NCI-H526 (cell line): ENCODE data around the gene KCTD8.

Experiments
- DNase-seq, 2 experiments: peaks; one replicate each; lab custom pipeline; 2025; lab: John Stamatoyannopoulos, UW

KCTD8 gene

GRCh38 chr4:44448521-44449461, at the start of gene KCTD8:
Gene KCTD8 (minus strand): TSS chr4:44448809.
- peak; percentile 11 to 90 for DNase-seq

GRCh38 chr4:44494810-44495701, 46.4 kb upstream of the KCTD8 start:
- DNase-seq: no peak

DNA sequence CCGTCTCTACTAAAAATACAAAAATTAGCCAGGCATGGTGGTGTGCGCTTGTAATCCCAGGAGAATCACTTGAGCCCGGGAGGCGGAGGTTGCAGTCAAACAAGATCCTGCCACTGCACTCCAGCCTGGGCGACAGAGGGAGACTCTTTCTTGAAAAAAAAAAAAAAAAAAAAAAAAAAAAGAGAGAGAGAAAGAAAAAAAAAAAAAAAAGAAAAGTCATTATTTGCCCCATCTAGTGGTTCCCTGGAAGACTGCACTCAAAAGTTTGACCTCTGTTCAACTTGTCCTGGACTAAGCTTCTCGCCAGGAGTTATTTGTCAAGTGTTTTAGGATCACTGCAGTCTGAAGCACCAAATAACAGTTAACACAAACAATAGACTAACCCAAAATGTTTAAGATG, 45.3 kb upstream of the KCTD8 start:
- peak in 1 of 2 experiments; percentile 9 for DNase-seq

DNA sequence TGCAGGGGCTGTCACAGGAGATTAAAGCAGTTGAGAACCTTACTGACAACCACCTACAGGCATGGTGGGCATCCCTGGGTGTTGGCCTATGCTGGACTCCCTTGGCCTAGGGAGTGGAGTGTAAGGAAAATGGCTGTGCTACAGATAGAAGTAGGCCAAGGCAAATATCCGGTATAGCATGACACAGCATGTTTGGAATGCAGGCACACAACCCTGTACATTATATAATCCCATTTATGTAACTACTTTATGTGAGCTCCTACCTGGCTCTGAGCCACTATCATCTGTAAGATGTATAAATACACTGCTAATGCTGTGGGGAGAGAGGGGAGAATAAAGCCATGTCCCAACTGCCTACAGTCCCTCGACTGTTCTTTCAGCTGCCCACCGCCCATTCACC, 38.7 kb upstream of the KCTD8 start:
- no peak for DNase-seq

DNA sequence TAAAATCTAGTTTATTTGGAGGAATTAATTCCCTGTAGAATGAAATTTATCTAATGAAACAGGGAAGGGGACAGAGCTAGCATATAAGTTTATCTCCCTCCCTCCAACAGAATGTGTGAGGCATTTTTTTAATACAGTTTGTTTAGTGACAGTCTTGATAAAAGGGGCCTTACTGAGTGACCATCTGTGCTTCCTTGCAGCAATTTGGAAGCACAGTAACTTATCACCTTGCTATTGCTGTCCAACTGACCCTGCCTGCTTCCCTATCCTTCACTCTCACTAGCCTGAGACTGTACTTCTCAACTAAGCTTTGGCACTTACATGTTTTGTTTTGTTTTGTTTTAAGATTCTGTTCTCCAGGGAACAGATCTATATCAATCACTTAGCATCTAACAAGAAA, 31.1 kb upstream of the KCTD8 start:
- no peak for DNase-seq

- DNase-seq: no peak
Observed at GRCh38 chr4:44462259-44462658, 13.7 kb upstream of the KCTD8 start.

GRCh38 chr4:44447563-44448504, 775 bp downstream of the KCTD8 start:
- DNase-seq: no peak

- no peak for DNase-seq
Observed at GRCh38 chr4:44446801-44447562, 1.6 kb downstream of the KCTD8 start.

DNA sequence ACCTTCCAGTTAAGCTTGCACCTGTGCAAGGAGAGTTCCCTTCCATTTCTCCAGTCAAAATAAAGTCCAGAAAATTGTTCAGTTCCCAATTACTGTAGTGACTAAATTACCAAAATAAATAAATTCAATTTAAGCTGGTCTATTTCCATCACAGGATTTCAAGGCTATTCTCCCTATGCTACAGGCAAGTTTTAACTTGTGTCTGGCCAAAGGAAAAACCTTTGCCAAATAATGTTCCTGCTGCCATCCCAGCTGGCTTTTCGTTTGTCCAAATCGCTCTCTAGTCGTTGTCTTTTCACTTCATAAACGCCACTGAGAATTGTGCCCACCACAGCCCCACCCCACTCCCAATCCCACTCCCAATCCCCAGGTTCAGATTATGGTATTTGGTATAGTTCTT, 2.4 kb downstream of the KCTD8 start:
- DNase-seq: no peak

DNA sequence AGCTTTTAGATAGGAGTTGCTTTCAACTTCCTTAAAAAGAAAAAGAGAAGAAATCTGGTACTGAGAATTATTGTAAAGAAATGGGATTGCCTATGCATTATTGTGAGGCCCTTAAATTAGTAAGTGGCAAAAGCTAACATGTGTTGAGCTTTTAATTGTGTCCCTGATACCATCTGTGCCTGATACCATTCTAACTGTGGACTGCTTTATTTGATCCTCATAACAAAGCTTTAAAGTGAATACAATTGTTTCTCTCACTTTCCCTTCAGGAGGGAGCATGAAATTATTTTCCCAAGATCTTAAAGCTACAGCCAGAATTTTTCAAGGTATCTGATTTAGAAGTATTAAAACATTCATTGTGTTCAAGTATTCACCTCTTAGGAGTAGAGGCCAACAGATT, 9.9 kb downstream of the KCTD8 start:
- DNase-seq: no peak

- DNase-seq: no peak
Observed at GRCh38 chr4:44434247-44434646, 14.4 kb downstream of the KCTD8 start.

- DNase-seq: peak in 1 of 2 experiments; percentile 36
Observed at GRCh38 chr4:44425614-44426208, 22.9 kb downstream of the KCTD8 start.

DNA sequence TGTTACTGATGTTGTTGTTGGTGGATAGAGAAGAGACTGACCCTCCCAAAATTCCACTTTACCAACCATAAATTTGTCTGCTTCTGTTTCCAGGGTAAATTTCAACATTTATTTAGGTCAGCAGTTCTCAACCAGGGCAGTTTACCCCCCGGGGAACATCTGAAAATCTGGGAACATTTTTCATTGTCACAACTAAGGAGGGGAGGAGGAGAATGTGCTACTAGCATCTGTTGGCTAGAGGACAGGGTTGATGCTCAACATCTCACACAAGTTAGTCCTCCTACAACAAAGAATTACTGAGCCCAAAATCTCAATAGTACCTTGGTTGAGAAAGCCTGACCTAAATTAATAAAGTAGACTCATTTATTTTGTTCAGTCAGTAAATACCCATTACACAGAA, 25.7 kb downstream of the KCTD8 start:
- DNase-seq: no peak

DNA sequence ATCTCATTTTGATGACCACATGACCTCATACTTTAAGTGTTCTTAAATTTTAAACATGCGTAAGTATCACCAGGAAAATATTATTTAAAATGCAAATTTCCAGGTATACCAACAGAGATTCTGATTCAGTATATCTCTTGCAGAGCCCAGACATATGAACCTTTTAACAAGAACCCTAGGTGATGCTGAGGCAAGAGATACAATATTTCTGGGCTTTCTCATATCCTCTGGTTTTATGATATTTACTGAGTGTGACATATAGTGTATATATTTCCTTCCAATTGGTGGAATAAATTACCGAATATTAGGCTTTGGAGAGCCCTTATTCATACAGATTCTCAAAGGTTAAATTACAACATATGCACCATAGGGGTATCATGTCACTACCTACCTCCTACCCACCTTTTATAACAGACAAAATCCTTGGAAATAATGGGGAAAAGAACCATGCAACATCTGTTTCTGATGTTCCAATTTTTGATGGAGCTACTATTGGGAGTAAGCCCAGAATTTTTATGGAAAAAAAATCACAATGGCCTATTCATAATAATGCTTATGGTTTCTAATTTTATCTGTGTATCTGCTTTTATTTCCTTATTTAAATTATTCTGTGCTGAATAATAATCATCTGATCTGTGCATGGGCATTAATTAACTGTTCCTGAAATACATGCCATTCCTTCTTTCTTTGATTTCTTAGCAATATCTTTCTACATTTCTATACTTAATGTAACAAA, 27.1 kb downstream of the KCTD8 start:
- DNase-seq: no peak

DNA sequence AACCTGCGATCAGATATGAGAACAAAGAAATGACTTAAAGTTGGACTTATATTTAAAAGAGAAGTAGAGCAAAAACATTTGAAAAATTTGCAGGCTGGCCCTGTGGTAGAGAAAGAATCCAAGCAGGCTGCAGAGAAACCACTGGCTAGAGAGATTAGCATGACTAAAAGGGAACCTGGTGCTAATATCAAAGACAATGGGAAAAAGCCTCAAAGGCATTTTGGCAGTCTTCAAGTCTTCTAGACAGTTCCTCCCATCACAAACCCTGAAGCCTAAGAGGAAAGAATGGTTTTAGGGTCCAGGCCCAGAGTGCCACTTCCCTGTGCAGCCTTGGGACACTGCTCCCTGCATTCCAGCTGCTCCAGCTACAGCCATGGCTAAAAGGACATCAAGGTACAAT, 33.4 kb downstream of the KCTD8 start:
- no peak for DNase-seq

DNA sequence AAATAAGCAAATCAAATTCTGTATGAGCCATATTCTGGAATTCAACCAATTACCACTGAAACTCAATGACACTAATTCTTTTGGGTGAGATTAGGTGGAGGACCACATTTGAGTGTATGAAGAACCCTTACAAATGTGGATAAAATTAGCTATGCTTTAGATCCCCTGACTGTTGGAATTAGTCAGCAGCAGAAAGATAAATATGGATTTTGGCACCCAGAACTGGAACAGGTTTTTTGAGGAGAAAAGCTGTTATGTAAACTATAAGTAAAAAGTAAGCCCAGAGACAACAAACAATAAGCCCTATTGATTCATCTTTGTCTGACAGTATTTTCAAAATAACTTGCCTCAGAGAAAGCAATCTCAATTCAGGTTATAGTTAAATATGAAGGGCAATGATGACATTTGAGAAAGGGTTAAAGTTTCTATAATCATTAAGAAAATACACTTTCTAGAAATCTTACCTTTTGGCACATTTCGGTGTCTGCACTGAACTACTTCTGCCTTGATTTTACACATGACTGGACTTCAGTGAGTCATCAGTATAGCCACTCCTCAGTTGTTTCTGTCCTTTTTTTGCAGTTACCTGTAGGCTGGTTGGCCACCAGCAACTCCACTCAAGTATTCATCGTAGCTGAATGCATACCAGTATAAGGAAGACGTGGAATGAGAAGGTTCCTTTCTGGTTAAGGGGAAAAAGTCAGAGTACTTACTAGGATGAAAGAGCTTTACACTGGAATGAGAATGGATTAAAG, 80.0 kb downstream of the KCTD8 start:
- DNase-seq: no peak

DNA sequence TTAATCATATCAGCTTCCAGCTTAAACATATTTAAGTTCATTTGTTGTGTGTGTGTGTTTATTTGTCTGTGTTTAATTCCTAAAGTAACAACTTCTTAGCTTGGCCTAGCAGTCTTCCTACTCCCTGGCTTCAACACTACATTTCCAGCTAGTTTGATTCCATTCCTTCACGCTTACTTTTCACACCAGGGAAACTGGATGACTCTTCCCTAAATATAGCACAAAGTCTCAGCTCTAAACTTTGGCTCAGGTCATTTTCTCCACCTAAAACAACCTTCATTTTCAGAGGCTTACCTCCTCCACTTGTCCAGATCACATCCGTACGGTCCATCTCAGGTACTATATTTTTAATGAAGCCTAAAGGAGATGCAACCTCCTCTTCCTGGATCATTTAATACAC, 94.4 kb downstream of the KCTD8 start:
- DNase-seq: no peak

GRCh38 chr4:44351069-44351468, 97.5 kb downstream of the KCTD8 start:
- DNase-seq: no peak

DNA sequence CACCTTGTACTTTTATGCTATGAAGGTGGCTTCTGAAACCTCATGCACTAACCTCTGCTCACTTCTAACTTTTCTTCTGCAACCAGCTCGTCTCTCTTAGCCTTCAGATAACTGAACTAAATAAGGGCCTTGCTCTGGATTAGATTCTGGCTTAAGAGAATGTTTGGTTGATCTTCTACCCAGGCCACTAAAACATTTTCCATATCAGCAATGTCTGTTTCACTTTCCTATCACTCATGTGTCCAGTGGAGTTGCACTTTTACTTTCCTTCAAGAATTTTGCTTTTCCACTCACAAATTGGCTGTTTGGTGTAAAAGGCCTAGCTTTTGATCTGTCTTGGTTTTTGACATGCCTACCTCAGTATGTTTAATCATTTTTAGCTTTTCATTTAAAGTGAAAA, 105.8 kb downstream of the KCTD8 start:
- no peak for DNase-seq
